ENCODE data around the gene BMPR1B. TPM values are rescaled to one million over a fixed set of nuclear protein-coding genes. Genes with fewer than 3 reads are reported as not detected.

Gene BMPR1B
- total and polyA plus RNA-seq, 2 of the 4 experiments (the other 2 are of a cell fraction) = 0.24 to 0.90 TPM

GRCh38 chr4:95044324-95044837 lies 286.6 kb downstream of the BMPR1B start:
- Histone ChIP-seq H2BK120ac (ENCODE audit: low read depth, low read length) (no peak overlapping the region), H3K4ac (ENCODE audit: low read depth, low read length) (no peak overlapping the region), H3K27ac (ENCODE audit: insufficient read depth, low read length) (no peak overlapping the region), H3K23ac (ENCODE audit: low read depth, low read length) (no peak overlapping the region), H3K4me3 (ENCODE audit: insufficient read depth, low read depth, low read length) (no peak overlapping the region), H3K18ac (ENCODE audit: low read depth, low read length) (no peak overlapping the region), H3K9ac (ENCODE audit: low read depth, low read length) (no peak overlapping the region), H3K36me3 (ENCODE audit: control insufficient read depth, insufficient read depth, low read length) (no peaks in the 10 kb centered on the region), H2BK5ac (ENCODE audit: low read depth, low read length, poor library complexity, severe bottlenecking) (no peak overlapping the region), H4K91ac (ENCODE audit: insufficient read depth, low read depth, low read length) (no peak overlapping the region), H2AK5ac (ENCODE audit: low read depth, low read length) (no peak overlapping the region), H3K4me2 (ENCODE audit: low read depth, low read length) (no peak overlapping the region), H3K79me1 (ENCODE audit: low read depth in 1 of 2, low read length in 2 of 2) (no peaks in the 10 kb centered on the region), H3K27me3 (ENCODE audit: control insufficient read depth, insufficient read depth, low read length) (no peaks in the 10 kb centered on the region), H2AK9ac (replicated peaks; ENCODE audit: low read depth, low read length, poor library complexity) (no peak overlapping the region), H2BK20ac (ENCODE audit: low read depth, low read length) (no peak overlapping the region), H4K8ac (ENCODE audit: low read depth in 2 of 2, low read length in 2 of 2) (no peak overlapping the region), H2BK15ac (ENCODE audit: low read depth, low read length) (no peak overlapping the region), H3K56ac (ENCODE audit: extremely low read depth, insufficient read depth, low read length) (no peak overlapping the region), H4K20me1 (ENCODE audit: insufficient read depth, low read length) (no peaks in the 10 kb centered on the region), H3K9me3 (ENCODE audit: control insufficient read depth, insufficient read depth, low read length) (no peaks in the 10 kb centered on the region), H3K9me1 (ENCODE audit: insufficient read depth, low read length) (no peaks in the 10 kb centered on the region), H3K4me1 (ENCODE audit: control insufficient read depth, insufficient read depth, low read length) (no peaks in the 10 kb centered on the region), H3K14ac (replicated peaks; ENCODE audit: low read depth, low read length) (no peak overlapping the region), H2AFZ (replicated peaks; ENCODE audit: low read length, poor library complexity) (no peak overlapping the region), H4K5ac (ENCODE audit: low read depth, low read length) (no peak overlapping the region)
- intact Hi-C loops (cut with micrococcal nuclease) (no loop called here), dilution Hi-C loops (cut with HindIII; ENCODE audit: low sequenced_read_pairs, unreplicated experiment) (no loop called here), in situ Hi-C loops (cut with MboI; ENCODE audit: low sequenced_read_pairs) (no loop called here)
- WGBS, 2 experiments (ENCODE audit: extremely low coverage in 2 of 2, insufficient read length in 1 of 2) = 30% methylated on average over 4 of the region's 5 CpGs; no CpG with 5 or more reads in 1 of the 2 experiments
- CTCF ChIA-PET = interaction anchor here (0.8 to 1.2 kb wide), 2 partner anchors 10 to 37 kb away, joined by 3 read pairs; no protein-coding TSS in a partner anchor
- ATAC-seq (ENCODE audit: low read depth) (no peak), DNase-seq (no peak)
- POLR2A ChIA-PET (ENCODE audit: unreplicated experiment) = no interaction called here
- TF ChIP-seq ELK1 (IDR thresholded peaks at IDR 0.05; ENCODE audit: borderline replicate concordance, low read depth, low read length) (no peak), CEBPB (IDR thresholded peaks at IDR 0.05; ENCODE audit: low read depth, low read length) (no peak), FOS (IDR thresholded peaks at IDR 0.05; ENCODE audit: low read depth, low read length) (no peak), POLR2A (IDR thresholded peaks at IDR 0.05; ENCODE audit: low read depth, low read length) (no peak)
- BruUV-seq (replicated peaks) = no TSS peak

Measured in IMR-90 (cell line).